ENCODE results near the gene TIMM17B.
"Not testable (repeated sequence)": the region's sequence is repeated elsewhere in the genome, so short reads cannot be mapped to it uniquely, and the experiment has no call there.

The TIMM17B gene

DNA sequence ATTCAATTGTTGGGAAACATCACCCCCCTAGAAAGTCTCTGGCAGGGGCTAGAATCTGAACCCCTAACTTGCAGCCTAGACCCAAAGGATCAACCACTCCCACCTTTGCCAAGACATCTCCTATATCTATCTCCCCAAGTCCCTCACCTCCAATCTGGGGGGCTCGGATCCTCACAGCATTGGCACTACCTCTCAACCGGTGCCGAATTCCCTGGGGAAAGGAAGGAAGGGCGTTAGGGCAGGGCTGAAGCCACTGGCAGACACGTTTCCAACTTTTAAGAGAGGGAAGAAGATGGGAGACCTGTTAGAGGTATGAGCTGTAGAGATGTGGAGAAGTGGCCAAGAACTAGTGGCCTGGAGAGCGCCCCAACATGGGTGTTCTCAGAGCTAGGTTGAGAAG, 2.7 kb downstream of the TIMM17B start:
- no peak for DNase-seq (ENCODE audit: low read depth)

DNA sequence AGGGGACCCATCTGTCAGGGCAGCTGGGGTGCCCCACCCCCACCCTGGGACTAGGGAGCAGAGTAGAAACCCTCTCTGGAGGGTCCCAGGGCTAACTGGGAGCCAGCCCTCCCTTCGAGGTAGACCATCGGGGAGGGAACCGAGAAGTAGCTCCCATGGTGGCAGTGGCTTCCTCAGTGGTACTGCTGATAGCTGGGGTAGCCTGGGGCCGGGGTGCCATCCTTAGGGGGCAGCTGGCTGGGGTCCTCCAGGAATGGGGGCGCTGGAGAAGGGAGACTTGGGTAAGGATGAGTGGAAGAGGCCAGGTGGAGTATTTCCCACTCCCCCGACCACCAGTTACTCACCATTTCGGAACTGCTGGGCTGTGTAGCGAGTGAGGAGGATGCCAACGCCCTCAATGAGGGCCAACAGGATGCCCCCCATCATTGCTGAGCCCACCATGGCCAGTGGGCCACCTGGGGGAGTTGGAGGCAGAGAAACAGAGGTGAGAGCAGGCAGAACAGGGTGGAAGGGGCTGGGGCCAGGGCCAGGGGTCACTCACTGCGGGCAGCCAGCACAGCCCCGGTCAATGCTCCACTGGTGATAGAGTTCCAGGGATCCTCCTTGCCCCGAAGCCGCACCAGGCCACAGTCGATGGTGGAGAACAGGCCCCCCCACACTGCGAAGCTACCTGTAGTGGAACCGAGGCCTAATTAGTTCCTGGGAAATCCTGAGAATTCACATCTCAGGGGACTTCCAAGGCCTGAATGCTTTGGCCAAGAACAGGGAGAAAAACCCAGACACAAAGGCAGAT, 3.8 kb downstream of the TIMM17B start:
- no peak for DNase-seq (ENCODE audit: low read depth)

DNA sequence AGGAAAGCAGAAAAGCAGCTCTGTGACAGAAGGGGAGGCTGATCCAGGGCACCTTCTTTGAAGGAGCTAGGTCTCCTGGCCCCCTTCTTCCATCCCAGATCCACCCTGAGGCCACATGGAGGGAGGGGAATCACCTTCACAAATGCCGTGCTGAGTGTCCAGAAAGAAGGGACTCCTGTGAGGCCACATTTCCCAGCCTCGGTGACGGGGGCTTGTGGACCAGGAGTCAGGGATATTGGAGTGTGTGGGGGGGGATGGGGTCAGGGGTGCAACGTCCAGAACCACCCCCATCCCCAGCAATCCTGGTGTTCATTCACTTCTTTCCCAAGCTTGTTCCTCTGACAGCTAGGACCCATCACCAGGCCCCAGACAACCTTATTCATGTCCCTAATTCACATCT, 4.7 kb downstream of the TIMM17B start:
- DNase-seq (ENCODE audit: low read depth) = no peak

DNA sequence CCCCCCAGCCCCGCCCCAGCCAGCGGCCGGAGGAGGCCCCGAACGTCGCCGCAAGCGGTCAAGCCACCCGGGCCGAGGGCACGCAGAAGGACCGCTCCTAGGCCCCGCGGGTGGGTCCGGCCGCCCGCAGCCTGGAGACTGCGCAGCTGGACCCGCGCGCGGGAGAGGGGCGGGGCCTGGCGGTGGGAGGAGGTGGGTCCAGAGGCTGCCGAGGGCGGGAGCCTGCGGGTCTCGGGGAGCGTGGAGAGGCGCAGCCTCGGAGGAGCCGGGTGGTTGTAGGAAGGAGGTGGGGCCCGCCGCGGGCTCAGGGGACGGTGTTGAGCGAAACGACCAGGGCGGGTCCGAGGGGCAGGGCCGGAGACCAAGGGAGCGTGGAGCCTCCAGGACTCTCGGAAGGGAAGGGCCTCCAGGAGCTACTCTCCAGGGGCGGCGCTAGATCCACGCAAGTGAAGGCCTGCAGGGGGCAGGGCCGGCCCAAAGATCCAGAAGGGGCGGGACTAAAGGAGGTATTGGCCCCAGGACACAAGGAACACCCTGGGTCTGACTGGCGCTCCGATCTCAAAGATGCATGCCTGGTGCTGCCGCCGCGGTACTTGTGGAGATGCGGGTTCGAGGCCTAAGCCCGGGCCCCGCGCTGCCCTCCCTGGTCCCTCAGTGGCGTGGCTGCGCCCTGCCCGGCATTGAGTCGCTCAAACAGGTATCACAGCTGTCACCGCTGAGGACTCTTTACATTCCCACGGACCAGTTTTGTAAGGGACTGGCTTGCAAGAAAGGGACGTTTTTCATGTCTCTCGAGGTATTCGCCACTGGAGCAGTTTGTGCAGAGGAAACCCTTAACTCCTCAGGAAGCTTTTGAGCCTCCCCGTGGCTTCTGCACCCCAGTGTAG, 5.9 kb downstream of the TIMM17B start:
- peak; percentile 37 for DNase-seq (ENCODE audit: low read depth)

DNA sequence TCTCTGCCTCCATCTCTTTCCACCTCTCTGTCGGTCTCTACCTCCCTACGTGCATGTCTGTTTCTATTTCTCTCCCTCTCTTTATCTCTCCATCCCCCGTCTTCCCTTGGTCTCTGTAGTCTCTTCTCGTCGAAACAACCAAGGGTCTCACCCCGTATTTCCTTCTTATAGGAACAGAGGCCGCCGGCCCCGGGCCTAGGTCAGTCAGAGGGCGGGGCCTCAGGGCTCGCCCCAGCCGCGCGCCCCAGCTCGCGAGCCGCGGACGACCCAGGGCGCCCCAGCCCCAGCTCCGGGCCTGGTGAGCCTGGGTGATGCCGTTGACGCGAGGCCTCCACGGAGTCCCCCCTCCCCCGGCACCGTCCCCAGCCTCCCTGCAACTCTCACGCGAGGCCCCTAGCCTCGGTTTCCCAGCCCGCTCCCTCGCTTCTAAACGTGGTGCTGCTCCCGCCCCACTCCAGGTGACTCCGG, 6.6 kb downstream of the TIMM17B start:
- DNase-seq (ENCODE audit: low read depth) = no peak

DNA sequence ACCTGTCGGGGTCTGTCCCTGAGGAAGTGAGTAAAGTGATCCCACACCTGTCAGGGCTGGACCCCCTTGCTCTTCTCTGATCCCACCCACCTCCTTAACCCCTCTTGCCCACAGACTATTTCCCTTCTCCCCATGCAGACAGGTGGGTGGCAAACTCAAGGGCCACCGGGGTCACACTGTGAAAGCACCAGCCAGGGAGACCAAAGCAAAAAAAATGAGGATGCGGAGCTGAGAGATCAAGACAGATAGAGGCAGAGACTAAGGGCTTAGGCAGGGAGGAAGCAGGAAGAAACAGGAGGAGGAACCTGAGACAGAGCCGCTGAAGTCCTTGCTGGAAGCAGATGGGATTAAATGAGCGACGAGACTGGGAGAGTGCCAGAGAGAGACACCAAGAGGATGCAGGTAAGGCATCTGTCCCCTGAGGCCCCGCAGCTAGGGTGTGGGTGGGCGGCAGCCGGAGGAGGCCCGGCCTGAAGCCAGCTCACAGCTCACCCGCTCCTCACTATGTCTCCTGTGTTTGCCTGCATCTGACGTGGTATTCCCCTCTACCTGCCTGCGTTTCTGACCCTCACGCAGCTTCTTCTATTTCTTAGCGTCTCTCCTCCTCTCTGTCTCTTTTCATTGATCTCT, 7.2 kb downstream of the TIMM17B start:
- no peak for DNase-seq (ENCODE audit: low read depth)

DNA sequence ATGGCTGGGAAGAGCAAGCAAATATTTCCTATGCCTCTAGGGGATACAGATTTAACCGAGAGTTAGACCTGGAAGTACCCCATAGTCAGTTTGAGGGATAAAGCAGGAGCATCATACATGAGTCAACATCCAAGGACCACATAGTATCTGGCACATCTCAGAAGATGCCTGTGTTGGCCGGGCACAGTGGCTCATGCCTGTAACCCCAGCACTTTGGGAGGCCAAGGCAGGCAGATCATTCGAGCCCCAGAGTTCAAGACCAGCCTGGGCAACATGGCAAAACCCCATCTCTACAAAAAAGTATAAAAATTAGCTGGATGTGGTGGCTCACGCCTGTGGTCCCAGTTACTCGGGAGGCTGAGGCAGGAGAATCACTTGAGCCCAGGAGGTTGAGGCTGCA, 11.0 kb downstream of the TIMM17B start:
- not testable (repeated sequence) for DNase-seq (ENCODE audit: low read depth)

DNA sequence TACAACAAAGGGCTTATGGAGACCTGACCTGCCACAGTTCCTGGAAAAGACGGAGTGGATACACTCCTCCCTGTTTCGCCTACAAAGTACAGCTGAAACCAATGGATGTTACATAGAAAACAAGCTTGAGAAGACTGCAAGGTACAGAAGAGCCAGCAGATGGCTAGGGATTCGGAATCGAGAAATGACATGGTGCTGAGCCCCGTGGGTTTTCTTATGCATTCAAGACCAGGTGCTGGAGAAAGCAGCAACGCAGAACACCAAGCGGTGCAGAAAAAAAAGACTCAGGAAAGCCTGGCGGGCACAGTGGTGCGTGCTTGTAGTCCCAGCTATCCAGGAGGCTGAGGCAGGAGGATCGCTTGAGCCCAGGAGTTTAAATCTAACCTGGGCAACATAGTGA, 13.8 kb downstream of the TIMM17B start:
- DNase-seq (ENCODE audit: low read depth) = no peak

DNA sequence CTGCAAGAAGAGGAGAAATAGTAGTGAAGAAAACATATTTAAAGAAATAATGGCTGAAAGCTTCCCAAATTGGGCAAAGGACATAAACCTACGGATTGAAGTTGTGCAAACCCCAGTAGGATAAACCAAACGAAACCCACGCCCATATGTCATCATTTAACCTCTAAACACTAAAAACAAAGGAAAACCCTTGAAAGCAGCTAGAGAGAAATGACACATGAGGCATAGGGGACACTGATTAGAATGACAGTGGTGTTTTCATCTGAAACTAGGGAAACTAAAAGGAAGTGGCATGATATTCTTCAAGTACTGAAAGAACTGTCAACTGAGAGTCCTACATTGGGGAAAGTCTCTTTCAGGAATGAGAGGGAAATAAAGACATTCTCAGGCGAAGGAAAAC, 20.6 kb downstream of the TIMM17B start:
- not testable (repeated sequence) for DNase-seq (ENCODE audit: low read depth)

DNA sequence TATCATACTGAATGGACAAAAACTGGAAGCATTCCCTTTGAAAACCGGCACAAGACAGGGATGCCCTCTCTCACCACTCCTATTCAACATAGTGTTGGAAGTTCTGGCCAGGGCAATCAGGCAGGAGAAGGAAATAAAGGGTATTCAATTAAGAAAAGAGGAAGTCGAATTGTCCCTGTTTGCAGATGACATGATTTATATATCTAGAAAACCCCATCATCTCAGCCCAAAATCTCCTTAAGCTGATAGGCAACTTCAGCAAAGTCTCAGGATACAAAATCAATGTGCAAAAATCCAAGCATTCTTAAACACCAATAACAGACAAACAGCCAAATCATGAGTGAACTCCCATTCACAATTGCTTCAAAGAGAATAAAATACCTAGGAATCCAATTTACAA, 25.6 kb downstream of the TIMM17B start:
- not testable (repeated sequence) for DNase-seq (ENCODE audit: low read depth)

DNA sequence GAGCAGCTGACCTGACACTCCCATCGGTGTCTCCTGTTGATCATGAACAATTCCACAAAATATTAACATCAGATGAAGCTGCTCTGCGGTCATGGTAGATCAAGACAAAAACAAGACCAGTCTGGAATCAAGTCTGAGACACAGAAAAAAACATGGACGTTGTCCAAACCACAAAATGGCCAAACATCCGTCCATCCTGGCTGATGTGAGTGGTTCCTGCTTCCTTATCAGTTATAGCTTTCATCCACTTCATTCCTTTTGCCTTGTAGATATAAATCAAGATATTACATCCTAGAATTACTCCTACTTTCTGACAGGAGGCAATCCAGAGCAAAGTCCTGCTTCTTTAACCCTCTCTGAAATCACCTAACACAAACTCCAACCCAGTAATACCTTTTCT, 33.4 kb downstream of the TIMM17B start:
- no peak for DNase-seq (ENCODE audit: low read depth)

DNA sequence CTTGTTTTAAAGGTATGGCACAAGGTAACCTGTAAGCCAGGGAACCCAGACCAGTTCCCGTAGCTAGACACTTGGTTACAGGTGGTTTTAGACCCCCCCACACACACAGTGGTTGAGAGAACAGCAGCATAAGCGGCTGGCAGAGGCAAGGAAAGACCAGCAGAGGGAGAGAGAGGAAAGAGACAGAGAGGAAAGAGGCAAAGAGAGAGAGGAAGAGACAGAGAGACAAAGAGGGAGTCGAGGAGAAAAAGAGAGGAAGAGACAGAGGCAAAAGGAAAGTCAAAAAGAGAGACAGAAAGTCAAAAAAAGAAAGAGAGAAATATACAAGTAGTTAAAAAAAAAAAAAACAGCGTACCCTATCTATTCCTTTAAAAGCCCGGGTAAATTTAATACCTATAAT, 42.7 kb downstream of the TIMM17B start:
- no peak for DNase-seq (ENCODE audit: low read depth)

DNA sequence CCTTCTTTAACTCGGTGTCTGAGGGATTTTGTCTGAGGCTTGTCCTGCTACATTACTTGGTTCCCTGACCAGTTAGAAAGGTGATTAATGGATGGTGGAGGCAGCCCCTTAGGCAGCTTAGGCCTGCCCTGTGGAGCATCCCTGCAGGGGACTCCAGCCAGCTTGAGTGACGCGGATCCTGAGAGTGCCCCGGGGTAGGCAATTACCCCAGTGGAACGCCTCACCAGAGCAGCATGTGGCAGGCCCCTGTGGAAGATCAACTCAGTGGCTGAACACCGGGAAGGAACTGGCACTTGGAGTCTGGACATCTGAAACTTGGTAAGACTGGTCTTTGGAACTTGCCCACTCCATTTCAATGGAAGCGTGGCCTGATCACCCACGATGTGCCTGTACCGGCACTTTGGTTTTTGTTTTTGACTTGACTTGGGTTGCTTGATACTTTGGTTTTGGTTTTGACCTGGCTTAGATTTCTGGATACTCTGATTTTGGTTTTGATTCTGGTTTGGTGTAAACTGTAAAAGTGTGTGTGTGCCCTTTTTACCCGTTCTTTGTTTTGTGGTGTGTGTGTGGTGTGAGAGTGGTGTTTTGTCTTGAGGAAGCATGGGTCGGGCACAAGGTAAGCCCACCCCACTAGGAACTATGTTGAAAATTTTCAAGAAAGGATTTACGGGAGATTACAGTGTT, 43.3 kb downstream of the TIMM17B start:
- not testable (repeated sequence) for DNase-seq (ENCODE audit: low read depth)

DNA sequence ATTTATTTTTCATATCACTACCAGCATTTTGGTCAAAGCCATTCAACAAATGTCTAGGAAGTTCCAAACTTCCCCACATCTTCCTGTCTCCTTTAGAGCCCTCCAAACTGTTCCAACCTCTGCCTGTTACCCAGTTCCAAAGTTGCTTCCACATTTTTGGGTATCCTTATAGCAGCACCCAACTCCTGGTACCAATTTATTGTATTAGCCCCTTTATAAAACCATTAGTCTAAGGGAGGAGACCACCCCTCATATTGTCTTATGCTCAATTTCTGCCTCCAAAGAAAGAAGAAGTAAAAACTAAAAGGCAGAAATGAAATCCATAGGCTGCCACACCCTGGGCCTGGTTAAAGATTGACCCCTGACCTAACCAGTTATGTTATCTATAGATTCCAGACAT, 44.1 kb downstream of the TIMM17B start:
- DNase-seq (ENCODE audit: low read depth) = not testable (repeated sequence)

DNA sequence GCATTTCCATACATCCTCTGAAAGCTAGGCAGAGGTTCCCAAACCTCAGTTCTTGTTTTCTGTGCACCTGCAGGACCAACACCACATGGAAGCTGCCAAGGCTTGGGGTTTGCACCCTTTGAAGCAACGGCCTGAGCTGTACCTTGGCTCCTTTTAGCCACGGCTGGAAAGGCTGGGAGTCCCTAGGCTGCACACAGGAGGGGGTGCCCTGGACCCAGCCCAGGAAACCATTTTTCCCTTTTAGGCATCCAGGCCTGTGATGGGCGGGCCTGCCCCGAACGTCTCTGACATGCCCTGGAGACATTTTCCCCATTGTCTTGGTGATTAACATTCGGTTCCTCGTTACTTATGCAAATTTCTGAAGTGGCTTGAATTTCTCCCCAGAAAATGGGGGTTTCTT, 44.7 kb downstream of the TIMM17B start:
- no peak for DNase-seq (ENCODE audit: low read depth)

DNA sequence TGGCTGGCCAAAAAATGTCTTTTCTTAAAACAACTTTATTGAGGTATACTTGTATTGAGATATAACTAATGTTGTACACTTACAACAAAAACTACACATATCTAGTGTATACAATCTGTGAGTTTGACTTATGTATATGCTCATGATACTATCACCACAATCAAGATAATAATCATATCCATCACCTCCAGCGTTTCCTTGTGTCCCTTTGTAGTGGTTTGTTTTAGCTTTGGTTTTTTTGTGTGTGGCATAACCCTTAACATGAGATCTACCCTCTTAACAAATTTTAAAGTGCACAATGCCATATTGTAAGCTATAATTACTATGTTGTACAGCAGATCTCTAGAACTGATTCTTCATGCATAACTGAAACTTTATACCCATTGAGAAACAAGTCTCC, 48.7 kb downstream of the TIMM17B start:
- no peak for DNase-seq (ENCODE audit: low read depth)
